Activated naive CD8-positive, alpha-beta T cell (primary cell): ENCODE measurements around the gene TNFSF18.
"Not testable (repeated sequence)": the region's sequence is repeated elsewhere in the genome, so short reads cannot be mapped to it uniquely, and the experiment has no call there.

Source experiments
- H3K27ac Mint-ChIP-seq: one replicate; pipeline ENCODE4 v1.8.0; 2021; ENCODE audit warnings: mixed read lengths
- H3K27me3 Mint-ChIP-seq: one replicate; pipeline ENCODE4 v1.8.0; 2021; ENCODE audit warnings: mixed read lengths
- H3K36me3 Mint-ChIP-seq: one replicate; pipeline ENCODE4 v1.8.0; 2021; ENCODE audit warnings: mixed read lengths
- H3K4me1 Mint-ChIP-seq: one replicate; pipeline ENCODE4 v1.8.0; 2021; ENCODE audit warnings: low read depth, mixed read lengths
- H3K4me3 Mint-ChIP-seq: one replicate; pipeline ENCODE4 v1.8.0; 2021; ENCODE audit warnings: mild to moderate bottlenecking, mixed read lengths
- H3K9me3 Mint-ChIP-seq: one replicate; pipeline ENCODE4 v1.8.0; 2021; ENCODE audit warnings: low read depth, mixed read lengths

TNFSF18 gene, protein sequence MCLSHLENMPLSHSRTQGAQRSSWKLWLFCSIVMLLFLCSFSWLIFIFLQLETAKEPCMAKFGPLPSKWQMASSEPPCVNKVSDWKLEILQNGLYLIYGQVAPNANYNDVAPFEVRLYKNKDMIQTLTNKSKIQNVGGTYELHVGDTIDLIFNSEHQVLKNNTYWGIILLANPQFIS

DNA sequence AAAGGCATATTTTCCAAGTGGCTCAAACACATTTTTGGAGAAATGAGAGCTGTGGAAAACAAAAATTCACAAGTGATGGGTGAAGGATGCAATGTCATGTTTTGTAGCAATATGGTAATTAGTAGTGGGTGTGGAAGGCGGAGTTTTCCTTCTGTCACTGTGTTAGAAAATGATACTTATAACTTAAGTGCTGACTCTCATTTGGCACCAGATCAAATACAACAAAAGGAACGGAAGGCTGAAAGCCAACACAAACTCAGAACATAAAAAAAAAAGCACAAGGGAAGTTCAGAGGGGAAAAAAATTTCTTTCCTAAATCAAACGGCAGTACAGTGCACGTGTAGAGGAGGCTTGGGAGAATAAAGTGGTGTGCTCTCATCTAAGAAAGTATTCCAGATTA lies at the start of gene TNFSF18:
TSS of gene TNFSF18 (minus strand) at position 77 of the 400 bp plus-strand sequence. CDS start at position 32, 45 bp downstream.
- no peak within 1 kb of the TSS for H3K27ac Mint-ChIP-seq
- no peaks in the 10 kb centered on the region for H3K9me3 Mint-ChIP-seq
- no peak within 1 kb of the TSS for H3K4me3 Mint-ChIP-seq

DNA sequence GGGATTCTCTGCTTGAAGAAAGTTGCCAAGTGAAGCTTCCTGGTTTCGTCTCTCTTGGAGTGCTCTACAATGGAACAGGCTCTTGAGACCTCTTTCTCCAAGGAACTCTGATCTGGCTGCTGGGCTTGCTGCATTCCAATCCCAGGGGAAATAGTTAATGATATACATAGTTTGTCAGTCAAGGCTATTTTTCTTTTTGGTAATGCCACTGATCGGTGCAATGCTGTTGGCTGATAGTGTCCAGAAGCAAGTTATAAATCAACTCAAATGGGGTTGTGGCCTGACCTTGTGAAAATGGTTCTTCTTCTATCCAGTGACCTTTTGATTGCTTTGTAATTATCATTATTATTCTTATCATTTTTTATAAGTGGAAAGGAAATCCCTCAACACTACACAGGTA lies 48.4 kb upstream of the TNFSF18 start:
- H3K4me3 Mint-ChIP-seq: no peak overlapping the region
- no peak overlapping the region for H3K27ac Mint-ChIP-seq
- no peaks in the 10 kb centered on the region for H3K27me3 Mint-ChIP-seq
- no peaks in the 10 kb centered on the region for H3K4me1 Mint-ChIP-seq
- H3K9me3 Mint-ChIP-seq: peaks cover 11% of the 10 kb centered on the region
- H3K36me3 Mint-ChIP-seq: peaks cover 2% of the 10 kb centered on the region

More for the DNA sequence above, at the start of gene TNFSF18:
- Mint-ChIP-seq H3K4me1 (peaks cover 6% of the 10 kb centered on the region), H3K27me3 (no peaks in the 10 kb centered on the region), H3K36me3 (no peaks in the 10 kb centered on the region)

DNA sequence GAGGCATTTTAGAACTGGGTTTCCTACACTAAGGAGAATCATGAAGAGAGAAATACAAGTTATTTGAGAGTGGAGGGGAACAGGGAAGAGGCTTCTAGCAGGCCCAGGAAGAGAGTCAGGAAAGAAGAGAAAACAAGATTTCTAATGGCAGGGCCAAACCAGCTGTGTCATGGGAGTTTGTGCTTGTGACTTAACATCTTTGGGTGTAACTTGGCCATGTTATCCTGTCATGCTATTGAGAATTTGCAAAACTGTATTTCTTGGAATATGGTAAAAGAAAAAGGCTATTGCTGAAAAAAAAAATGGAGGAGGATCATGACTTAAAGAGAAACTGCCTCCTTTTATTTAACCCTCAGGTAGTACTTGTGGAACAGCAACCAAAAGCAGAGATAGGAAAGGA lies 47.4 kb upstream of the TNFSF18 start:
- Mint-ChIP-seq H3K36me3 (peaks cover 2% of the 10 kb centered on the region), H3K27ac (no peak overlapping the region), H3K4me3 (no peak overlapping the region), H3K27me3 (no peaks in the 10 kb centered on the region), H3K4me1 (no peaks in the 10 kb centered on the region), H3K9me3 (peaks cover 8% of the 10 kb centered on the region)

- no peaks in the 10 kb centered on the region for H3K27me3 Mint-ChIP-seq
- no peaks in the 10 kb centered on the region for H3K36me3 Mint-ChIP-seq
- no peak overlapping the region for H3K27ac Mint-ChIP-seq
Measured at GRCh38 chr1:173097001-173097400, 46.3 kb upstream of the TNFSF18 start.

GRCh38 chr1:173095632-173096031 lies 44.9 kb upstream of the TNFSF18 start:
- no peaks in the 10 kb centered on the region for H3K4me1 Mint-ChIP-seq
- H3K27me3 Mint-ChIP-seq: no peaks in the 10 kb centered on the region
- H3K4me3 Mint-ChIP-seq: no peak overlapping the region
- no peaks in the 10 kb centered on the region for H3K9me3 Mint-ChIP-seq
- H3K36me3 Mint-ChIP-seq: no peaks in the 10 kb centered on the region
- no peak overlapping the region for H3K27ac Mint-ChIP-seq

More at GRCh38 chr1:173097001-173097400, 46.3 kb upstream of the TNFSF18 start:
- Mint-ChIP-seq H3K9me3 (no peaks in the 10 kb centered on the region), H3K4me1 (no peaks in the 10 kb centered on the region), H3K4me3 (no peak overlapping the region)

DNA sequence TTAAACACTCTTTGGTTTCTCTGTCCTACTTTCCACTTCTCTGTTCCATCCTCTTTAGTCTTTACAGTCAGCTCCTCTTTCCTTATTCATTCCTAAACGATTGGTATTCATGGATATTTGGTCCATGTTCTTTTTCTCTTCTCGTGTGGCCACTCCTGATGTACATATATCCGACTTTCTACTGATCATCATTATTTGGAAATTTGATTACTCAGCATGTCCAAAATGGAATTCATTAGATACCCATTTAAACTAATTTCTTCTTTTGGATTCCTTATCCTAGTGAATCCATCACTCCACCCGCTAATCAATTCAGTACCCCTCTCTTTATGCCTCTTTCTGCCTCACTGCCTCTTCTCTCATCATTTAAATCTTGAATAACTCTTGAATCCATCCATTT lies 43.8 kb upstream of the TNFSF18 start:
- Mint-ChIP-seq H3K4me1 (no peaks in the 10 kb centered on the region), H3K9me3 (no peaks in the 10 kb centered on the region), H3K27ac (no peak overlapping the region), H3K27me3 (no peaks in the 10 kb centered on the region), H3K4me3 (no peak overlapping the region), H3K36me3 (no peaks in the 10 kb centered on the region)

DNA sequence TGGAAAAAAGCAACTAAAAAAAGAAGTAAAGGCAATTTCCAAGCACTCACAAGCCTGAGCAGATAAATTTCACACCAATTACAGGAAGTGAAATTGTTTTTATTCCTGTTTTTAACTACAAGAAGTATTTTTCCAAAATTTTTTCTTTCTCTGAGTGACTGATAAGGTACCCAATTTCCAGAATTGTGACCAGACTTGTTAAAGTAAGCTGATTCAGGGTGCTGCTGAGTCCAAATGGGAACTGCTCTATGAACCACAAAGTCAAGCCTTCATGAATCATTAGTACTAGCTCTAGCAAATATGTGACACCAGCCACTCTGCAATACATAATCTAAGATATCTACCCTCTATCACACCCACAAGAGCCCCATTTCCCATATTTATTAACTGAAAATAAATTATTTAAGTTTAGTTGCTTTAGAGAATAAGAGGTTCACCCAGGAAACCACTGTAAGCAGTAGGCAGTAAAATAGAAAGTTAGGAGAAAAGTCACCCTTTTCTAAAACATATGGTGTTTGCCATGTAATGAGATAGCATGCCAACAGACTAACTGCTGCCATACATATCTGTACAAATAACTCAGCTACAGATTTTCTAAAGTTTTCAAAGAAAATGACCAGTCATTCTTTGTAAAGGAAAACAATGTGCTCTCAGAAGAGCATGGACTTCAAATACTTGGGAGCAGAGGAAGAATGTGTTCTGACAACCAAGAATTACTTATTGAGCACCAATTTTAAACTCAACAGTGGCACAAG lies 43.1 kb upstream of the TNFSF18 start:
- H3K4me3 Mint-ChIP-seq: no peak overlapping the region
- no peaks in the 10 kb centered on the region for H3K36me3 Mint-ChIP-seq

GRCh38 chr1:173084292-173084691 lies 33.6 kb upstream of the TNFSF18 start:
- Mint-ChIP-seq H3K4me3 (no peak overlapping the region), H3K9me3 (peaks cover 2% of the 10 kb centered on the region), H3K36me3 (no peaks in the 10 kb centered on the region), H3K27ac (no peak overlapping the region), H3K27me3 (no peaks in the 10 kb centered on the region), H3K4me1 (no peaks in the 10 kb centered on the region)

More for the DNA sequence above, 43.1 kb upstream of the TNFSF18 start:
- Mint-ChIP-seq H3K27ac (no peak overlapping the region), H3K27me3 (no peaks in the 10 kb centered on the region), H3K9me3 (no peaks in the 10 kb centered on the region), H3K4me1 (no peaks in the 10 kb centered on the region)

DNA sequence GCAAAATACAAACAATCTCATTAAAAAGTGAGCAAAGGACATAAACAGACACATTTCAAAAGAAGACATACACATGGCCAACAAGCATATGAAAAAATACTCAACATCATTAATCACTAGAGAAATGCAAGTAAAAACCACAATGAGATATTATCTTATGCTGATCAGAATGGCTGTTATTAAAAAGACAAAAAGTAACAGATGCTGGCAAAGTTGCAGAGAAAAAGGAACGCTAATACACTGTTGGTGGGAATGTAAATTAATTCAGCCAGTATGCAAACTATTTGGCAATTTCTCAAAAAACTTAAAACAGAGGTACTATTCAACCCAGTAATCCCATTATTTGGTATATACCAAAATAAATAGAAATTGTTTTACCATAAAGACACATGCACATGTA lies 32.2 kb upstream of the TNFSF18 start:
- H3K4me1 Mint-ChIP-seq: no peaks in the 10 kb centered on the region
- no peaks in the 10 kb centered on the region for H3K27me3 Mint-ChIP-seq
- H3K9me3 Mint-ChIP-seq: peaks cover 3% of the 10 kb centered on the region
- H3K4me3 Mint-ChIP-seq: no peak overlapping the region
- H3K27ac Mint-ChIP-seq: no peak overlapping the region
- no peaks in the 10 kb centered on the region for H3K36me3 Mint-ChIP-seq

DNA sequence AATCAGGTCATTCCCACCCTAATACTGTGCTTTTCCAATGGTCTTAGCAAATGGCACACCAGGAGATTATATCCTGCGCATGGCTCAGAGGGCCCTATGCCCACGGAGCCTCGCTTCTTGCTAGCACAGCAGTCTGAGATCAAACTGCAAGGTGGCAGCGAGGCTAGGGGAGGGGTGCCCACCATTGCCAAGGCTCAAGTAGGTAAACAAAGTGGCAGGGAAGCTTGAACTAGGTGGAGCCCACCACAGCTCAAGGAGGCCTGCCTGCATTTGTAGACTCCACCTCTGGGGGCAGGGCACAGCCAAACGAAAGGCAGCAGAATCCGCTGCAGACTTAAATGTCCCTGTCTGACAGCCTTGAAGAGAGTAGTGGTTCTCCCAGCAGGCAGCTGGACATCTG lies 23.5 kb upstream of the TNFSF18 start:
- not testable (repeated sequence) for H3K4me1 Mint-ChIP-seq

GRCh38 chr1:173064011-173064410 lies 13.3 kb upstream of the TNFSF18 start:
- H3K36me3 Mint-ChIP-seq: peaks cover 2% of the 10 kb centered on the region
- no peak overlapping the region for H3K27ac Mint-ChIP-seq
- H3K27me3 Mint-ChIP-seq: no peaks in the 10 kb centered on the region
- no peaks in the 10 kb centered on the region for H3K9me3 Mint-ChIP-seq
- H3K4me1 Mint-ChIP-seq: no peaks in the 10 kb centered on the region
- no peak overlapping the region for H3K4me3 Mint-ChIP-seq

More for the DNA sequence above, 23.5 kb upstream of the TNFSF18 start:
- not testable (repeated sequence) for H3K4me3 Mint-ChIP-seq, H3K27ac Mint-ChIP-seq, H3K36me3 Mint-ChIP-seq, H3K27me3 Mint-ChIP-seq, H3K9me3 Mint-ChIP-seq

DNA sequence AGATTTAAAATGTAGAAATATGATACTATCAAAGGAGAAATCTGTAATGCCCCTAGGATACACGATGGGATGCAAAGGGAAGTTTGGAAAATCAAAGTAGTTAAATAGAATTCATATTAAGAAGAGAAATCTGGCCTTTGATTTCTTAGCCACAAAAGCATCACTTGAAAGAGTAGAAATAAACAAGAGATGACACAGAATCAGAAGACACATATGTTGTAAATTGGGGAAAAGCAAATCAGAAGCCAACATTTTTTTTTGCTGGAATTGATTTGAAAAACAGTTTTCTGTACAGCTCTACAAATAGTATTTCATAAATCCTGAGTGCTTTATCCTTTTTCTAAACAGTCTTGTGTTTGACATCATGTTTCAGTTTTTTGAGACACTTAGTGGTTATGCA lies 12.4 kb upstream of the TNFSF18 start:
- Mint-ChIP-seq H3K4me1 (no peaks in the 10 kb centered on the region), H3K27ac (no peak overlapping the region), H3K36me3 (peaks cover 2% of the 10 kb centered on the region), H3K27me3 (no peaks in the 10 kb centered on the region), H3K4me3 (no peak overlapping the region), H3K9me3 (no peaks in the 10 kb centered on the region)

DNA sequence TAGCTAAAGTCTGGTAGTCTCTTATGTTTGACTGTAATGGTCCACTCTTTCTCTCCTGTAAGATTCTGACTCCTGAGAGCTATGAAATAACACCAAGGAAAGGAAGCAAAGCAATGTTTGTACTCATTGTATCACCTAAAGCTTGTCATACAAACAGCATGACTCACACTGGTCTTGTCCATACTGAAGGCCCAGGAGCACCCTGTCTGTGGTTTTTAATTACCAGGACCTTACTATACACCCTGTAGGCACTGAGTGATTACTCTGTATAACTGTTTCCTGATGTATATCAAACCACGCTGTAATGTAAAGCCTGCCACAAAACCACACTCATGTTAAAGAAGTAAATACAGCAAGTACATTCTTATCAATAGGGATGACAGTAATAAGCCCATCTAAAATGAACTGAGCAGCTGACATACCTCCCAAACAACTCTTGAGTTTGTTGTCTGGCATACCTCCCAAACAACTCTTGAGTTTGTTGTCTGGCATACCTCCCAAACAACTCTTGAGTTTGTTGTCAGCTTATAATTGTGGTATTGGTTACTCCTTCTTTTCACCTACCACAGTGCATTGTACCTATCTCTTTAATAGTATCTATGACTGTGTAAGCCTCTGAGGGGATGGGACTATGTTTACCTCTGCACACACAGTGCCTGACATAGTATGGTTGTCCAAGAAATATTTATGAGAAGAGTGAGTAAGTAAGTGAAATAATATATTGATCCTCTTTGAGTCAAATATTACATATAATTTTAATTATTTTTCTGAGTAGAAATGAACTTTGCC lies 11.6 kb upstream of the TNFSF18 start:
- peaks cover 2% of the 10 kb centered on the region for H3K36me3 Mint-ChIP-seq
- H3K9me3 Mint-ChIP-seq: no peaks in the 10 kb centered on the region
- H3K27ac Mint-ChIP-seq: no peak overlapping the region
- no peaks in the 10 kb centered on the region for H3K4me1 Mint-ChIP-seq
- H3K4me3 Mint-ChIP-seq: no peak overlapping the region
- H3K27me3 Mint-ChIP-seq: no peaks in the 10 kb centered on the region

DNA sequence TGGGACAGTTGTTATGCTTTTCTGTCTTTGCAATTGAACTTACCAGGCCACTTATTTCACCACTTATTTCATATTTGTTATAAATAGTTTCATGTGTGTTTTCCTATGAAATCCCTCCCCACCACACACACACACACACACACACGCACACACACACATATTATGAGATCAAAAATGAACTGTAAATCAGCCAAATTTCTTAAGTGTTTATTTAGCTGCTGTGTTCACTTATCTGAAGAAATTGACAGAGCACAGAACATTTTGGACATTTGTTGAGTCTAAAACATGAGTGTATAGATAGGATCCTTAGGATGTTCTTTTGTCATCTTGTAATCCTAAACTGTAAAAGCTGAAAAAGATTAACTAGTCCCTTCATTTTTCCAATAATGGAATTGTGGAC lies 7.8 kb upstream of the TNFSF18 start:
- Mint-ChIP-seq H3K27ac (no peak overlapping the region), H3K36me3 (peaks cover under 1% of the 10 kb centered on the region), H3K9me3 (no peaks in the 10 kb centered on the region), H3K4me1 (no peaks in the 10 kb centered on the region), H3K4me3 (no peak overlapping the region), H3K27me3 (no peaks in the 10 kb centered on the region)

DNA sequence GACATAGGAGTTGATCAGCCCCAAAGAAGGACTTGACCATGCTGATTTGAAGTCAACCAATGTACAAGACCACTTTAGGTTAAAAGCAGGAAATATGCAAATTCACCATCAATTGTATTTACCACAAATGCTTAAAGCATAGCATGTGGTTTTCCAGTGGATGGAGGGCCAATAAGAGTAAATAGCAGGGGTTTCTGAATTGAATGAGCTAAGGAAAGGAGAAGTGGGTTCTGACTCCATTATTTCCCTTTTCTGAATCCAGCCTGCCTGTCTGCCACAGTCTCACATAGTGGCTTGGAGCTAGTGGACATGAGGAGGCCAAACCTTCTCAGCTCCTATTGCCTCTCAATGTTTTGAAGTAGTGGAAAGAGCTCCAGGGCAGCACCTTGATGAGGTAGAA lies 7.2 kb upstream of the TNFSF18 start:
- Mint-ChIP-seq H3K36me3 (no peaks in the 10 kb centered on the region), H3K27ac (no peak overlapping the region), H3K4me3 (no peak overlapping the region), H3K27me3 (no peaks in the 10 kb centered on the region), H3K4me1 (no peaks in the 10 kb centered on the region), H3K9me3 (no peaks in the 10 kb centered on the region)
